HEK293T (cell line): ENCODE results near the gene BUD13.

Source experiments
- CTCF ChIA-PET: fragments of 350-600 bp; formaldehyde crosslinking; extraction: SDS; loops from one replicate; lab custom pipeline; 2021; ENCODE audit warnings: antibody characterized with exemption, inconsistent platforms; lab: Yijun Ruan, JAX
- POLR2A ChIA-PET: fragments of 350-600 bp; formaldehyde crosslinking; extraction: SDS; loops from one replicate; lab custom pipeline; 2020; ENCODE audit warnings: antibody characterized with exemption, inconsistent platforms; lab: Yijun Ruan, JAX
- DNase-seq: peaks from one replicate; pipeline ENCODE4 v3.0.0; 2012; ENCODE audit warnings: mixed read lengths; ENCODE audit errors: extremely low spot score
- ARNT ChIP-seq: fragments of 450-650 bp; IDR thresholded peaks from 2 replicates; pipeline ENCODE4 v1.6.1; 2017; ENCODE audit warnings: mild to moderate bottlenecking
- BHLHE40 ChIP-seq: fragments of 450-650 bp; IDR thresholded peaks from 2 replicates; pipeline ENCODE4 v1.6.1; 2016; ENCODE audit warnings: mild to moderate bottlenecking, moderate library complexity, borderline replicate concordance
- CTBP1 ChIP-seq: fragments of 450-650 bp; IDR thresholded peaks from 2 replicates; pipeline ENCODE4 v1.6.1; 2016; ENCODE audit warnings: borderline replicate concordance
- ELF4 ChIP-seq: fragments of 450-650 bp; IDR thresholded peaks from 2 replicates; pipeline ENCODE4 v1.6.1; 2017; ENCODE audit warnings: antibody characterized with exemption
- FOXA1 ChIP-seq: fragments of 450-650 bp; IDR thresholded peaks from 2 replicates; pipeline ENCODE4 v1.6.1; 2016; ENCODE audit warnings: mild to moderate bottlenecking
- FOXM1 ChIP-seq: fragments of 450-650 bp; IDR thresholded peaks from 2 replicates; pipeline ENCODE4 v1.6.1; 2017; ENCODE audit warnings: mild to moderate bottlenecking, borderline replicate concordance
- HDGF ChIP-seq: fragments of 450-650 bp; IDR thresholded peaks from 2 replicates; pipeline ENCODE4 v1.6.1; 2017; ENCODE audit warnings: antibody characterized with exemption, borderline replicate concordance
- L3MBTL2 ChIP-seq: fragments of 450-650 bp; conservative IDR thresholded peaks from 2 replicates; pipeline ENCODE4 v1.6.1; 2016; ENCODE audit warnings: mild to moderate bottlenecking
- LEF1 ChIP-seq: fragments of 450-650 bp; IDR thresholded peaks from 2 replicates; pipeline ENCODE4 v1.6.1; 2017; ENCODE audit warnings: mild to moderate bottlenecking, borderline replicate concordance
- NFRKB ChIP-seq: fragments of 450-650 bp; IDR thresholded peaks from 2 replicates; pipeline ENCODE4 v1.6.1; 2016; ENCODE audit warnings: mild to moderate bottlenecking, moderate library complexity
- SP1 ChIP-seq: fragments of 450-650 bp; IDR thresholded peaks from 2 replicates; pipeline ENCODE4 v1.6.1; 2017
- SUZ12 ChIP-seq: fragments of 450-650 bp; IDR thresholded peaks from 2 replicates; pipeline ENCODE4 v1.6.1; 2016; ENCODE audit warnings: mild to moderate bottlenecking
- TARDBP ChIP-seq: fragments of 450-650 bp; IDR thresholded peaks from 2 replicates; pipeline ENCODE4 v1.6.1; 2016
- ZNF384 ChIP-seq: fragments of 450-650 bp; IDR thresholded peaks from 2 replicates; pipeline ENCODE4 v1.6.1; 2016
- TF ChIP-seq, protein P1 (sequence below): fragments of 450-650 bp; IDR thresholded peaks from 2 replicates; pipeline ENCODE4 v1.6.1; 2016

Gene BUD13

DNA sequence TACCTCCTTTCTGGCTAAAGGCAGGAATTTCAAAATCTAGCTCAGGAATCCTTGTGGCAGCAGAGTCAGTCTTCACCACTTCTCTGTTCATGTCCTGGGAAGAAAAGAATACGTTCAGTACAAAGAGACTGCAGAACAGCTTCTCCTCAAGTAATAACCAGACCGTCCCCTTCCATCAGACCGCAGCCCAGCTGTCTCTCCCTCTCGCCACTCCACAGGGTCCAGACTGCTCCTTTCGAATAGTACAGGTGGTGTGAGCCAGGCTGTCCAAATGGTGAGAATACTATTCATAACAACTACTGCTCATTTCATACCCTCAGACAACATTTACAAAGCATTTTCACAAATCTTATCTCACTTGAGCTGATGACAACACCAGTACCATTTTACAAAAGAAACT lies 14.2 kb upstream of the BUD13 start:
- DNase-seq: no peak
- CTCF ChIA-PET: interaction anchor here (1.3 to 1.4 kb wide), 2 partner anchors 49 to 386 kb away, joined by 4 read pairs; no protein-coding TSS in a partner anchor
- POLR2A ChIA-PET: interaction anchor here (1.3 to 3.4 kb wide), 6 partner anchors 8 to 357 kb away, joined by 3 to 24 read pairs (median 6); partner anchors contain the start of genes BUD13 and PAFAH1B2
- no peak for TF ChIP-seq ZNF384

DNA sequence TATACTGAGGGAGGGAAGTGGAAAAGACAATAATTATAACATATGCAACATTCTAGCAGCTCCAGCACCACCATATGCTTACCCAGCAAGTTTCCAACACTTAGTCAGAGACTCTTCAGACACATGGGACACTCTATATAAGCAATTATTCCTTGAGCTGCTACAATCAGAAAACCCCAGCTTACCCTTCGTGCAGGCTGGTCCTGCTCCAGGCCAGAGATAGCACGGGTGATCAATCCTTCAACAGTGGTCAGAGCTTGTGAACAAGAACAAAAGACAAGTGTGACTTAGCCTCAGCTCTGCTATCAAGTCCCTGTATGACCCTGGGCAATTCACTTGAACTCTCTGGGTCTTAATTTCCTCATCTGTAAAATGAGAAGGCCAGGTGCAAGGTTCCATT lies 13.5 kb upstream of the BUD13 start:
- ChIA-PET CTCF (interaction anchor here (1.3 to 1.4 kb wide), 2 partner anchors 50 to 387 kb away, joined by 4 read pairs; no protein-coding TSS in a partner anchor), POLR2A (interaction anchor here (1.3 to 3.4 kb wide), 3 partner anchors 12 to 357 kb away, joined by 4 to 18 read pairs (median 6); partner anchors contain the start of genes BUD13 and PAFAH1B2)
- DNase-seq: no peak

GRCh38 chr11:116782728-116783127 lies 9.9 kb upstream of the BUD13 start:
- CTCF ChIA-PET: interaction anchor here (1.2 kb wide), 1 partner anchor 9 kb away, joined by 3 read pairs; the partner anchor contains the start of gene APOA5
- DNase-seq: no peak
- POLR2A ChIA-PET: interaction anchor here (0.7 kb wide), 1 partner anchor 442 kb away, joined by 4 read pairs; no protein-coding TSS in a partner anchor
- no peak for TF ChIP-seq SUZ12
- TF ChIP-seq, protein P1, sequence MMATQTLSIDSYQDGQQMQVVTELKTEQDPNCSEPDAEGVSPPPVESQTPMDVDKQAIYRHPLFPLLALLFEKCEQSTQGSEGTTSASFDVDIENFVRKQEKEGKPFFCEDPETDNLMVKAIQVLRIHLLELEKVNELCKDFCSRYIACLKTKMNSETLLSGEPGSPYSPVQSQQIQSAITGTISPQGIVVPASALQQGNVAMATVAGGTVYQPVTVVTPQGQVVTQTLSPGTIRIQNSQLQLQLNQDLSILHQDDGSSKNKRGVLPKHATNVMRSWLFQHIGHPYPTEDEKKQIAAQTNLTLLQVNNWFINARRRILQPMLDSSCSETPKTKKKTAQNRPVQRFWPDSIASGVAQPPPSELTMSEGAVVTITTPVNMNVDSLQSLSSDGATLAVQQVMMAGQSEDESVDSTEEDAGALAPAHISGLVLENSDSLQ: no peak
- TF ChIP-seq CTBP1: no peak

More for the DNA sequence above, 13.5 kb upstream of the BUD13 start:
- TF ChIP-seq BHLHE40 (no peak), NFRKB (no peak), HDGF (no peak), ZNF384 (no peak), FOXA1 (no peak), FOXM1 (no peak), ELF4 (no peak)

- no peak for TF ChIP-seq SP1
- no peak for TF ChIP-seq SUZ12
- no peak for TF ChIP-seq NFRKB
- TF ChIP-seq, protein P1: no peak
- no peak for TF ChIP-seq TARDBP
- no peak for DNase-seq
- ChIA-PET POLR2A (interaction anchor here (1.8 kb wide), 1 partner anchor 9 kb away, joined by 6 read pairs; the partner anchor contains the start of gene ZPR1), CTCF (no interaction called here)
Observed at GRCh38 chr11:116778556-116778955, 5.8 kb upstream of the BUD13 start.

- TF ChIP-seq L3MBTL2: no peak
- no peak for TF ChIP-seq SUZ12
- TF ChIP-seq, protein P1: no peak
- no peak for TF ChIP-seq NFRKB
- no peak for TF ChIP-seq ARNT
- no peak for TF ChIP-seq BHLHE40
- no peak for TF ChIP-seq HDGF
- ChIA-PET POLR2A (no interaction called here), CTCF (no interaction called here)
- DNase-seq: no peak
Observed at GRCh38 chr11:116777056-116777455, 4.3 kb upstream of the BUD13 start.

- TF ChIP-seq HDGF (no peak), FOXM1 (no peak), ELF4 (no peak), FOXA1 (no peak), NFRKB (no peak), SUZ12 (no peak), ZNF384 (no peak), BHLHE40 (no peak)
- no peak for DNase-seq
- ChIA-PET POLR2A (no interaction called here), CTCF (no interaction called here)
Observed at GRCh38 chr11:116776522-116776984, 3.8 kb upstream of the BUD13 start.

- ChIA-PET CTCF (no interaction called here), POLR2A (no interaction called here)
- TF ChIP-seq L3MBTL2: no peak
- TF ChIP-seq, protein P1: no peak
- no peak for TF ChIP-seq BHLHE40
- no peak for TF ChIP-seq ZNF384
- TF ChIP-seq SUZ12: no peak
- TF ChIP-seq FOXA1: no peak
- TF ChIP-seq HDGF: no peak
- TF ChIP-seq TARDBP: no peak
- TF ChIP-seq SP1: no peak
- TF ChIP-seq LEF1: no peak
- no peak for TF ChIP-seq NFRKB
- no peak for TF ChIP-seq FOXM1
- TF ChIP-seq CTBP1: no peak
- no peak for DNase-seq
Observed at GRCh38 chr11:116775975-116776374, 3.2 kb upstream of the BUD13 start.
